Uterus (tissue), 2 donors: Measurements from ENCODE around the gene SHFL.

Source experiments
- CTCF ChIP-seq, 4 experiments: fragments of 200-600 bp in 2 of 4; fragments of 450-650 bp in 2 of 4; sonication (generic) in 2 of 4; IDR thresholded peaks; one replicate each; pipeline ENCODE4 v1.5.1; 2016 to 2019; ENCODE audit warnings: antibody characterized with exemption in 4 of 4, mild to moderate bottlenecking in 2 of 4, moderate library complexity in 1 of 4
- POLR2A ChIP-seq, 2 donors: fragments of 450-650 bp; IDR thresholded peaks; one replicate each; pipeline ENCODE4 v1.6.1; 2016; ENCODE audit warnings: antibody characterized with exemption in 2 of 2, mild to moderate bottlenecking in 1 of 2, moderate library complexity in 1 of 2

GRCh38 chr19:10045371-10045770 lies 40.7 kb upstream of the SHFL start:
- TF ChIP-seq CTCF (IDR thresholded peaks at IDR 0.05) (no peak), POLR2A (IDR thresholded peaks at IDR 0.05) (no peak)
